ENCODE data around the gene GATM.
"Not testable (repeated sequence)": the region's sequence is repeated elsewhere in the genome, so short reads cannot be mapped to it uniquely, and the experiment has no call there.

The GATM gene

DNA sequence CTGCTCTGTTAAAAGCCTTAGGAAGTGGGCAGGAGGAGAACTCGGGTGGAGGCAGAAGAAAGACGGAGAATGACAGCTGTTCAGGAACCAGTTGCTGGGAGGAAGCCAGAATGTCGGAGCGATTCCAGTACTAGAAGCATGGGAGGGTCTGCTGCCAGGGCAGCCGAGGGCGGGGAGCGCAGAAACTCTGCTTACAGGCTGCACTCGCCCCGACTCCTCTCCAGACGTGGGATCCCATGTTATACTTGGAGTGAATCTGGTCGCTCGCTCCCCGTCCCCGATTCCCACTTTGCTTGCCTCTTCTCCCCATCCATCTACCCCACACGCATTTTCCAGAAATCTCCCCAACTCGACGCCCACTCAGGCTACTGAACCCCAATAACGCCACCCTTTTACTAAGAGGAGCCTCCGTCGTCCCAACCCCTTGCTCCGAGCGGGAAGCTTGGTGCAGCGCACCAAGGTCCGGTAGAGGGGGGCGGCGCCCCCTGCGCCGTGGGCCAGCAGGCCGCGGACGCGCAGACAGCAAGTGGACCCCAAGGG, 665 bp downstream of the GATM start:
- TF ChIP-seq ZNF274 (IDR thresholded peaks at IDR 0.05; ENCODE audit: low read depth, low read length), result no peak
- H3K4me3 ChIP-seq (ENCODE audit: low read length), result peak overlapping the region; percentile 61; the same call in 1 of the 2 replicates

DNA sequence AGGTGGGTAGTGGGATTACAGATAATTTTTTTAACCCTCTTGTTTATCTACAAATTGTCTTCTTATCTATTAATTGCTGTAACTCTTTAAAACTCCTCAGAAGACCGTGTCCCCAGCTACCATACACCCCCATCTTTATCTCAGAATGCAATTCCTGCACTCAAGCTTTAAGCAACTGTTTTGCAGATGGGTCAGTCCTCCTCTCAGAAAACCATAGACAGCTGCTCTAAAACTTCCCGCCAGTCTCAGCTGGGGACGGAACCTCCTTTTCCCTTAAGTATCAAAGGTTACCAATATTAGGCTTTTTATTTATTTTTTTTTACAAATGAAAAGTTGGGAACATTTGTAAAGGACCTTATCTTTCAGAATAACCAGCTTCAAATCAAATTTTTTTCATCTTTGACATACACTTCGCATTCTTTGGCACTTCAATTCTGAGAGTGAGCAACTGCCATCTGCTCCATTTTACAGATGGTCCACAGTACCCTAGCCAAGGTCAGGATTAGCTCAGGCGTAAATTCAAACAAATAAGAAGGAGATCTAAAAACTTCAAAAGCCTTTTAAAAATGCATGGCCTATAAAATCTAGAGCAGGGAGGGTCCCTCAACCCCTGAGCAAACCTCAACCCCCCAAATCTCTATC, 1.3 kb downstream of the GATM start:
- H3K4me3 ChIP-seq (ENCODE audit: low read length), result peak overlapping the region; percentile 61; the same call in 1 of the 2 replicates
- no peak for TF ChIP-seq ZNF274 (IDR thresholded peaks at IDR 0.05; ENCODE audit: low read depth, low read length)

DNA sequence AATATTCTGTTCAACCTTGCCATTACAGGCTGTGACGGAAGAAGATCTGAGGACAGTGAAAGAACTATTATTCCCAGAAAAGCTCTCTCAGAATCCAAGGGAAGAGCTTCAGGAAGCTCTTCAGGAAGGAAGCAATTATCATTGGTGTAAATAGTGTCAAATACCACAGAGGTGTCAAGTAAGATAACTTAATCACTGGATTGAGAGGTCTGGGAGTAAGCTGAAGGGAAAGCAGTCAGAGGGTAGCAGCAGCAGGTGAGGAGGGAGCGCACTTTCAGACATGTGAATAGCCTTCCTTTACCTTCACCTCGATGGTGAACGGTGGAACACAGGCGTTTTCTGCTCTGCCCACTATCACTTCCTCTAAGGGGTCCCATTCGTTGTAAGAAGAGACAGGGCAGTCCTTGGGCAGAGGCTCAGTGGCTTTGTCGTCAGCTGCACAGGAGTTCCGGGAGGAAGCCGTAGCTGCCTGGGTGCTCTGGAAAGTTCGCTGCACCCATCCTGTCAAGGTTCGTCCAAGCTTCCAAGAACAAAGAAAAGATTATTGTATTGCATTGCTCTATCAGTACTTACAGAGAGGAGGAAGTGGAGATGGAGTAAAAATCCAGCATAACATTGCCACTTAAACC, 1.9 kb downstream of the GATM start:
- no peak for TF ChIP-seq ZNF274 (IDR thresholded peaks at IDR 0.05; ENCODE audit: low read depth, low read length)
- H3K4me3 ChIP-seq (ENCODE audit: low read length), result no peak overlapping the region; the same call in 1 of the 2 replicates

DNA sequence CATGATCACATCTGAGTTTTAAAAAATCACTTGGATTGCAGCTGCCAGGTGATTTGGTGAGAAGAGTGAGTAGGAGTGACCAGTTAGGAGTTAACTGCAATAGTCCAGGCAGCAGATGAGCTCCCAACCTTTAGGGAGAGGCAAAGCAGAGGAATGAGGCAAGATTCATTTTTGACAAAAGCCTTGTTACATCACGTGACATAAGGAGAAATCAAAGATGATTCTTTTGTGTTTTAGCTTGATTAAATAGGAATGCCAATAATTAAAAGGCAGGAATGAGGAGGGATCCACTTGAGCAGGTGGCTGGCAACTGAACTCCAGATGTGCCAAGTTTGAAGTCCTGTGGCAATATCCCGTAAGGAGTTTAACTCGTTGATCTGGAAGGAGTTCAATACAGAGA, 2.5 kb downstream of the GATM start:
- no peak for TF ChIP-seq ZNF274 (IDR thresholded peaks at IDR 0.05; ENCODE audit: low read depth, low read length)
- H3K4me3 ChIP-seq (ENCODE audit: low read length), result no peak overlapping the region

DNA sequence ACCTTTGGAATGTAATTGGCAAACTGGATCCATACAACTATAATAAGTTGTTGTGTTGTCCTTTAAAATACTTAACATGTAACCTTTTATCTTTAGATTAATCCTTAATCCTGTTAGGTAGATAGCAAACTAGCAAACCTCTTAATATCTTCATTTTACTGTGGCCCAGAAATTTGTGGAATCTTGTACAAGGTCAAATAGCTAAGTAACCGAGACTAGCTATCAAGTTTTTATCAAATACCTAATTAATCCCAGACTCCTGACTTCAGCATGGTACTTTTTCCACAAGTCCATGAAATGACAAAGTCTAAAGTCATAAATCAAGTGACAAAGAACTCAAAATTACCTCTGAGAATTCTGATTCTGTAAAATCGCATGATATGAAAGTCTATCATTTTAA, 4.4 kb downstream of the GATM start:
- no peak for TF ChIP-seq ZNF274 (IDR thresholded peaks at IDR 0.05; ENCODE audit: low read depth, low read length)
- no peak overlapping the region for H3K4me3 ChIP-seq (ENCODE audit: low read length)

DNA sequence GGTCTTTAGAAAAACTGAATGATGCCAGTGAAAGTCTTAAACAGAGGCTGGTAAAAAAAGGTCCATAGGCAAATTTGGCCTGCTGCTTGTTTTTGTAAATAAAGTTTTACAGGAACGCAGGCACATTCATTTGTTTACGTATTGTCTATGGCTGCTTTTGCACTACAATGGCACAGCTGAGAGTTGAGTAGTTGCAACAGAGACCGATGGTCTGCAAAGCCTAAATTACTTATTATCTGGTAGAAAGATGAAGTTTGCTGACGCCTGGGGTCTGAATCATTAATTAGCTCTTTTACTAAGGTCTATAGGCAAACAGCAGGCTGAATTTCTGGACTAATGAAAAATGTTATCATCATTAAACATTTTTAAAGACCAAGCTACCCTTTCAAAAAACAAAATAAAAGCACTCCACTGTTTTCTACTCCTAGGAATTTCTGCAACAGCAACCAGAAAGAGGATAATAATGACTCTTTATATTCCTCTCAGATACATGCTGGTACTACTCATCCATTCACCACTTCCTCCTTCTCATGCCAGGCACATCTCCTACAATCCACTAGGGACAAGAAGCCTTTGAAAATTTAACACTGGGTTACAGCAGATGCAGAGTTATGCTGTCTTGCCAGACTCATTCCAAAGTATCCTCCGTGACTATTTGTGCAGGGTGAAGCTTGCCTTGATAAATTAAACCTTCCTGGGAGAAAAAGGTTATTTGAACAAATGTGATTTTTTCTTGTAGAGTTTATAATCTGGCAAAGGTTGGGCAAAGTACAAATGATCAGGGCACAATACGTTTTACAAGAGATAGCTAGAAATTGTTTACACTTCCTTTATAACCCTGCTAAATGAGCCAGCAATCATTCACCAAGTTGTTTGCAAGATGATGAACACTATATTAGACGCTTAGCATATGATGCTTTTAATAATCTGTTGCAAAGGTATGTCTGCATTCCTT, 6.0 kb downstream of the GATM start:
- no peak overlapping the region for H3K4me3 ChIP-seq (ENCODE audit: low read length)
- TF ChIP-seq ZNF274 (IDR thresholded peaks at IDR 0.05; ENCODE audit: low read depth, low read length), result no peak

DNA sequence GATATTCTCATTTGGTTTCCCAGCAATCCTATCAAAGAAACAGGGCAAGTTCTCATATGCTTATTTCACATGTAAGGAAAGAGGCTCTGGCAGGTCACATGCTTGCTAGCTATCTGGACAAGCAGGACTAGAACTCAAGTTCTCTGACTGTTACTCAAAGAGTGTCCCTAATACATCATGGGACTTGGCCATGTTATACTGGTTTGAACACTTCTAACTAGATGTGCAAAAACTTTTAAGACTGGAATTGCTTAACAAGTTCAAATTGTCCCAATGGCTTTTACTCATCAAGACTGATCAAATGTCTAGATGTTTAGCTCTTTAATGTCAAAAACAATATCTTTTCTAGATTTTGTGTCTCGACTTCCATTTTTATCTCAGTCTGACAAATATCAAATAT, 6.8 kb downstream of the GATM start:
- H3K4me3 ChIP-seq (ENCODE audit: low read length), result no peak overlapping the region
- TF ChIP-seq ZNF274 (IDR thresholded peaks at IDR 0.05; ENCODE audit: low read depth, low read length), result no peak

DNA sequence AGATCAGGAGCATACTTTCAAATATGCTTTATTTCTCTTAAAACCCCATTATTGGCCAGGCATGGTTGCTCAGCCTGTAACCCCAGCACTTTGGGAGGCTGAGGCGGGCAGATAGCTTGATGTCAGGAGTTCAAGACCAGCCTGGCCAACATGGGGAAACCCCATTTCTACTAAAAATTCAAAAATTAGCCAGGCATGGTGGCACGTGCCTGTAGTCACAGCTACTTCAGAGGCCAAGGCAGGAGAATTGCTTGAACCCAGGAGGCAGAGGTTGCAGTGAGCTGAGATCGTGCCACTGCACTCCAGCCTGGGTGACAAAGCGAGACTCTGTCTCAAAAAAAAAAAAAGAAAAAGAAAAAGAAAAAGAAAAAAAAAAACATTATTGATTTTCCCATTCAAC, 8.3 kb downstream of the GATM start:
- not testable (repeated sequence) for H3K4me3 ChIP-seq (ENCODE audit: low read length)

DNA sequence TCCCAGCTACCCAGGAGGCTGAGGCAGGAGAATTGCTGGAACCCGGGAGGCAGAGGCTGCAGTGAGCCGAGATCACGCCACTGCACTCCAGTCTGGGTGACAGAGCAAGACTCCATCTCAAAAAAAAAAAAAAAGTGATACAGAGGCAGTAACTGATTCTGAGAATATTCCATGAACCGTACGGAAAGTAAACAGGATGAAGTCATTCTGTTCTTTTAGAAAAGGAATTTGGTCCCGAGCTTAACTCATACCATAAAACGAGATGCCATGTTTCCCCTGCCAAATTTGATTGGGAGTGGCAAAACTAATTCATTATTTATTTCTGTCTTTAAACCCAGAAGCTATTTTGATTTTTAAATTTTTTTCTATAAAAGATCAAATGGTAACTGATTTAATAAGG, 11.1 kb downstream of the GATM start:
- not testable (repeated sequence) for H3K4me3 ChIP-seq (ENCODE audit: low read length)

DNA sequence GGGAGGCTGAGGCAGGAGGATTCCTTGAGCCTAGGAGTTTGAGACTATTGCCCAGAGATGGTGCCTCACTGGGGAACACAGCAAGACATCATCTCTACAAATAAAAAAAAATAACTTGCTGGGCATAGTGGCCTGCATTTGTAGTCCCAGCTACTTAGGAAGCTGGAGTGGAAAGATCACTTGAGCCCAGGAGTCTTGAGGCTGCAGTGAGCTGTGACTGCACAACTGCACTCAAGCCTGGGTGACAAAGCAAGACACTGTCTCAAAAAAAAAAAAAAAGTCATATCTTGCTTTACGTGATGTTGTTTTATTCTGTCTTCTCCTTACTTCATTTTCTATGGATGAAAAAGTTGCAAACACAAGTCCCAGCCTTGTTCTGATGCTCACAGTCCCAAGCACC, 14.1 kb downstream of the GATM start:
- no peak overlapping the region for H3K4me3 ChIP-seq (ENCODE audit: low read length)
- TF ChIP-seq ZNF274 (IDR thresholded peaks at IDR 0.05; ENCODE audit: low read depth, low read length), result no peak

DNA sequence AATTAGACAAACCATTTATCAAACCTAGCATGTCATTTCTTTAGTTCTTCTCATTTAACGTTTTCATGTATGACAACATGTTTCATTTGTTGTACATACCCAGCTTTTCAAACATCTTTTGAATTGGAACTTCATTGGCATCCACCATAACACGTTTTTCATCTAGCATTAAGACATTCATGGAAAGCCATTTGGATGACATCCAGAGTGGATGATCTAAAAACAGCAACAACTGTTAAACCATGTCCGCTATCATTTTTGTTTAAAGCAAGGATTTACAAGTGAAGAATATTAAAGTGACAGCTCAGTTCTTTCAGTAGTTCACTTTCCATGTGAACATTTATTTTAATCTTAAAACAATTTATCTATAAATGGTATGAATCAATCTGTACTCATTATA, 14.5 kb downstream of the GATM start:
- no peak for TF ChIP-seq ZNF274 (IDR thresholded peaks at IDR 0.05; ENCODE audit: low read depth, low read length)

DNA sequence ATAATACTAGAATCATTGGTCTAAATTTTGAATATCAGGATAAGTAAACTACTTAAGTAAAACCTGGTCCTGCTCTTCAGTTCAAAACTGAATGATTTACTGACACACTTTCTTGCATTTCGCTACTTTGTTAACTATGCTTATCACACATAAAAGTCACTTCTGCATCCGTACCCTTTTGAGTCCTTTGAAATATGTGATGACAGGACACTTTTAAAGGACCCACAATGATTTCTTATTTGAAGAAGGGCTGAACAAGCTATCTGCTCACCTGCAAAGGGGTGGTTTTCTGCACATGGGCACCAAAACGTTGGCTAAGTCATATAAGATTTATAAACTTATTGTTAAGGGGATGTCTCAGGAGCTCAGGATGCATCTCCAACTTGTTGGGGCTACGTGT, 15.0 kb downstream of the GATM start:
- H3K4me3 ChIP-seq (ENCODE audit: low read length), result no peak overlapping the region
- no peak for TF ChIP-seq ZNF274 (IDR thresholded peaks at IDR 0.05; ENCODE audit: low read depth, low read length)

More for the DNA sequence above, 14.5 kb downstream of the GATM start:
- H3K4me3 ChIP-seq (ENCODE audit: low read length), result no peak overlapping the region

DNA sequence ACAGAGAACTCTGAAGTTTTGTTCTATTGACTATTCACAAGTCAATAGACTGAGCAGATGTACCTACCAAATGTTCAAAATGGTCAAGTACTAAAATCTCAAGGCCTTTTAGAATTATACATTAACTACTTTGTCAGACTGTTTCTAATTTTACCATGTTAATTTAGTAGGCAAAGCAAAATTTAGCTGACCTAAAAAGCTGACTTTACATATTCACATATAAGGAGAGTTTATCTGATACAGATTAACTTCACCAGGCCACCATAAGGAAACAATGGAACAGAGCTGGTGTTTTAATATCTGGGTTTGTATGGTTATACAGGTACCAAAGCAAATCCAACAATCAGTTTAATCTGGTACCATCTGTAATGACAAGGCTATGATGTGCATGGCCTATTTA, 15.9 kb downstream of the GATM start:
- TF ChIP-seq ZNF274 (IDR thresholded peaks at IDR 0.05; ENCODE audit: low read depth, low read length), result no peak
- no peak overlapping the region for H3K4me3 ChIP-seq (ENCODE audit: low read length)

DNA sequence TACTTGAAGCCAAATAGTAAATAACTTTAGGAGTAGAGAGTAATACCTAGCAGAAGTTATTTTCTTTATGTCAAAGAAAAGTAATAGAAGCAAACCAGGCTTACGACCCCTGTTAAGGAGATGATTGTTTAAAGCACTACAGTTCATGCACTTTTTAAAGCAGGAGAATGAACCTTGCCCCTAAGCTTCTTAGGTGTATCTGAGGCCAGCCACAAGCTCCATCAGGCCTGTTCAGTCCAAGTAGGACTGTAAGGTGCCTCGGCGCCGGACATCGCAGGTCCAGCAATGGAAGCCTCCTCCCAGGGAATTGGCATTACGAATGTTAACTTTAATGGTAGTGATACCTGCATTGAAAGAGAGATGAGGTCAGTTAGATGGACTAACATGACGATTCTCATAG, 16.5 kb downstream of the GATM start:
- H3K4me3 ChIP-seq (ENCODE audit: low read length), result no peak overlapping the region
- no peak for TF ChIP-seq ZNF274 (IDR thresholded peaks at IDR 0.05; ENCODE audit: low read depth, low read length)

DNA sequence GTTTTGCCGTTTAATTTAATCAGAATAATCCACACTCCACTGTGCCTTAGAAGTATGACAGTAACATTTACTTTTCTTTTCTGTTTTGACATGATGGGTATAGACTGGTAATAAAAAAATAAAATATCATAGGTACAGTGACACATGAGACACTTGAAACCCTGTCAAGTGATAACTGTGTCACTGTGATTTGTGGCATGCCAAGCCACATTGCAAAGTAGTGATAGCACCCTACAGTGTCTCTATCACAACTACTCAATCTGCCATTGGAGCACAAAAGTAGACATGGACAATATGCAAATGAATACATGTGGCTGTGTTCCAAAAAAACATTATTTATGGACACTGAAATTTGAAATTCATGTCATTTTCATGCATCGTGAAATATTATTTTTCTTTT, 22.5 kb downstream of the GATM start:
- no peak for TF ChIP-seq ZNF274 (IDR thresholded peaks at IDR 0.05; ENCODE audit: low read depth, low read length)
- no peak overlapping the region for H3K4me3 ChIP-seq (ENCODE audit: low read length)

Data from GM08714 (cell line).